PC-9 (cell line): ENCODE results near the gene NFKB2. TPM values are rescaled to one million over a fixed set of nuclear protein-coding genes. Genes with fewer than 3 reads are reported as not detected.
A peak's percentile ranks its signal among the peaks of the same experiment; 100 is the strongest.

Experiments
- microRNA-seq: library from miRNA; unstranded; fragments of <30 nt; microRNA quantifications from one replicate; pipeline ENCODE4 v1.2.0, GENCODE V29; 2021; ENCODE audit warnings: borderline number of aligned reads, borderline replicate concordance
- total RNA-seq: library from RNA; stranded (reverse); gene quantifications from 2 replicates; pipeline ENCODE4 v1.2.3, GENCODE V29; 2021

Gene NFKB2
- total RNA-seq, 1 experiment from 2014 or later, result 26.3 TPM

Small RNA genes within 50 kb of the gene (microRNA-seq; reads per million reads assigned to microRNA genes)
- 131 reads per million, percentile 54 among the genes with 10 or more reads in this experiment for gene MIR146B

Other genes with a start within 250 kb of the NFKB2 start
- gene NOLC1, start 243.3 kb upstream of the NFKB2 start, total RNA-seq, result 58.3 and 59.5 TPM in 2 replicates
- gene ELOVL3, start 169.4 kb upstream of the NFKB2 start, total RNA-seq, result 0.61 and 0.88 TPM in 2 replicates
- gene PITX3, start 154.2 kb upstream of the NFKB2 start, total RNA-seq, result not detected in 2 replicates
- gene GBF1, start 150.2 kb upstream of the NFKB2 start, total RNA-seq, result 18.6 and 28.3 TPM in 2 replicates
- 1.6 and 2.3 TPM in 2 replicates for gene PSD, start 23.1 kb downstream of the NFKB2 start, total RNA-seq
- 6.2 and 12.7 TPM in 2 replicates for gene FBXL15, start 25.1 kb downstream of the NFKB2 start, total RNA-seq
- gene CUEDC2, start 36.9 kb downstream of the NFKB2 start, total RNA-seq, result 46.2 and 57.7 TPM in 2 replicates
- 1.0 and 1.4 TPM in 2 replicates for gene C10orf95, start 55.8 kb downstream of the NFKB2 start, total RNA-seq
- gene ACTR1A, start 107.0 kb downstream of the NFKB2 start, total RNA-seq, result 25.8 and 29.4 TPM in 2 replicates
- 16.9 and 20.2 TPM in 2 replicates for gene SUFU, start 108.3 kb downstream of the NFKB2 start, total RNA-seq
- gene TRIM8, start 248.8 kb downstream of the NFKB2 start, total RNA-seq, result 59.8 and 73.0 TPM in 2 replicates